Spleen (tissue), 11 donors: ENCODE results near the gene MEX3D. TPM values are rescaled to one million over a fixed set of nuclear protein-coding genes. Genes with fewer than 3 reads are reported as not detected.
"Not testable (repeated sequence)": the region's sequence is repeated elsewhere in the genome, so short reads cannot be mapped to it uniquely, and the experiment has no call there.

Experiments used
- DNase-seq: peaks from one replicate; pipeline ENCODE4 v3.0.0-alpha.2; 2020
- H3K27ac ChIP-seq, 8 donors: fragments of 200-600 bp; sonication (generic) in 7 of 8; 1 replicate in 4 of 8; 2 replicates in 4 of 8; pipeline versions ENCODE4 v1.5.0 to v1.8.0; 2016 to 2021; ENCODE audit warnings: inconsistent platforms in 4 of 8, mild to moderate bottlenecking in 4 of 8, moderate library complexity in 1 of 8
- H3K27me3 ChIP-seq, 7 donors: fragments of 200-600 bp; sonication (generic) in 6 of 7; replicated peaks in 1 of 7; 1 replicate in 4 of 7; 2 replicates in 3 of 7; pipeline versions ENCODE4 v1.5.0 to v1.8.0; 2016 to 2021; ENCODE audit warnings: inconsistent platforms in 3 of 7, mild to moderate bottlenecking in 1 of 7
- H3K36me3 ChIP-seq, 6 donors: fragments of 200-600 bp; sonication (generic) in 5 of 6; 1 replicate in 4 of 6; 2 replicates in 2 of 6; pipeline versions ENCODE4 v1.5.0 to v1.8.0; 2016 to 2021; ENCODE audit warnings: inconsistent platforms in 2 of 6
- H3K4me1 ChIP-seq, 6 donors: fragments of 200-600 bp; sonication (generic) in 5 of 6; 1 replicate in 3 of 6; 2 replicates in 3 of 6; pipeline versions ENCODE4 v1.5.0 to v1.8.0; 2016 to 2021; ENCODE audit warnings: inconsistent platforms in 3 of 6
- H3K4me3 ChIP-seq, 8 donors: fragments of 200-600 bp; sonication (generic) in 7 of 8; 1 replicate in 4 of 8; 2 replicates in 4 of 8; pipeline versions ENCODE4 v1.5.0 to v1.8.0; 2016 to 2021; ENCODE audit warnings: inconsistent platforms in 4 of 8, mild to moderate bottlenecking in 4 of 8, moderate library complexity in 2 of 8
- H3K9me3 ChIP-seq, 8 donors: fragments of 200-600 bp; sonication (generic) in 7 of 8; 1 replicate in 4 of 8; 2 replicates in 4 of 8; pipeline versions ENCODE4 v1.5.0 to v1.8.0; 2016 to 2021; ENCODE audit warnings: inconsistent platforms in 4 of 8
- CTCF ChIP-seq, 11 experiments: fragments of 200-600 bp in 7 of 11; fragments of 450-650 bp in 4 of 11; sonication (generic) in 4 of 11; IDR thresholded peaks in 8 of 11; conservative IDR thresholded peaks in 3 of 11; 1 replicate in 7 of 11; 2 replicates in 4 of 11; pipeline versions ENCODE4 v1.4.0 to v1.8.0; 2016 to 2021; ENCODE audit warnings: antibody characterized with exemption in 11 of 11, inconsistent platforms in 4 of 11, mild to moderate bottlenecking in 1 of 11
- POLR2A ChIP-seq, 3 donors: fragments of 450-650 bp; IDR thresholded peaks; one replicate each; pipeline ENCODE4 v1.5.1; 2017; ENCODE audit warnings: antibody characterized with exemption in 3 of 3, mild to moderate bottlenecking in 1 of 3
- POLR2AphosphoS5 ChIP-seq, 3 donors: sonication (generic); formaldehyde crosslinking; IDR thresholded peaks; one replicate each; pipeline ENCODE4 v1.5.1; 2017; ENCODE audit warnings: antibody characterized with exemption in 3 of 3
- WGBS, 5 donors: extraction: QIAGEN DNeasy Blood & Tissue Kit in 3 of 5; methylation state at CpG; one replicate each; pipeline versions ENCODE4 v1.1.5 to v1.1.7; 2013 to 2018; 5-methylcytosine and 5-hydroxymethylcytosine counted together
- intact Hi-C: fragments of 100-400 bp; cut with DNase I; formaldehyde crosslinking; loops from one replicate; pipeline ENCODE4 v1.15.0; 2023; ENCODE audit warnings: low total_unique reads
- polyA plus RNA-seq, 3 donors: library from polyadenylated mRNA; stranded (reverse); fragments of 200-250 nt; gene quantifications; one replicate each; pipeline ENCODE4 v1.2.1, GENCODE V29; 2013
- total RNA-seq, 7 donors: library from RNA; depleted of rRNA in 3 of 7; stranded (reverse); fragments of >200 nt in 3 of 7; fragmentation: NEBNext Ultra II Directional in 4 of 7; extraction: Animal tissue kit (Norgen Biotek cat#: 25700) in 4 of 7; gene quantifications; one replicate each; pipeline versions ENCODE4 v1.1.0 to v1.2.1, GENCODE V29; 2016 to 2021
- donor health status: healthy with polysubstance abuse.
- donor health status: DM: no; HTN: no; CAD: no; lungs with moderate emphysema.
- donor health status: DM: no; HTN: no; CAD: no.
- donor health status: Bipolar disorder and iron deficiency.
- donor health status: healthy.
- donor health status: DM: no; HTN: no; CAD: no.
- donor health status: DM: yes; HTN: yes; CAD: no.

MEX3D gene
- total and polyA plus RNA-seq, 10 donors: 0.87 to 11.7 (median 6.0) TPM

- Histone ChIP-seq H3K27ac (no peak overlapping the region), H3K4me1 (no peaks in the 10 kb centered on the region), H3K27me3 (peaks cover 0 to 91% (median 15%) of the 10 kb centered on the region in 7 donors), H3K4me3 (no peak overlapping the region), H3K36me3 (no peaks in the 10 kb centered on the region), H3K9me3 (peaks cover 0 to 4% (median 0%) of the 10 kb centered on the region in 8 donors)
- no peak for DNase-seq
- WGBS, 5 donors: 72 to 80% (median 78%) methylated on average over 8 to 23 of the region's 23 CpGs
- TF ChIP-seq POLR2A (IDR thresholded peaks at IDR 0.05) (no peak), POLR2AphosphoS5 (IDR thresholded peaks at IDR 0.05) (no peak), CTCF (IDR thresholded peaks at IDR 0.05 in 8 of 11, conservative IDR thresholded peaks at IDR 0.05 in 3 of 11) (no peak)
- intact Hi-C loops: no loop called here
These were observed 34.5 kb downstream of the MEX3D start for GRCh38 chr19:1533510-1534150.

GRCh38 chr19:1532003-1532402 is 36.1 kb downstream of the MEX3D start:
- 82 to 88% (median 86%) methylated on average over 9 of the region's 9 CpGs for WGBS, 5 donors
- peaks cover 0 to 90% (median 16%) of the 10 kb centered on the region in 7 donors for H3K27me3 ChIP-seq
- peaks cover 0 to 4% (median 0%) of the 10 kb centered on the region in 8 donors for H3K9me3 ChIP-seq
- no peak overlapping the region for H3K4me3 ChIP-seq
- H3K4me1 ChIP-seq: no peaks in the 10 kb centered on the region
- no peaks in the 10 kb centered on the region for H3K36me3 ChIP-seq
- no peak for DNase-seq
- no peak overlapping the region for H3K27ac ChIP-seq
- intact Hi-C loops: no loop called here
- TF ChIP-seq CTCF (IDR thresholded peaks at IDR 0.05 in 8 of 11, conservative IDR thresholded peaks at IDR 0.05 in 3 of 11): no peak
- no peak for TF ChIP-seq POLR2A (IDR thresholded peaks at IDR 0.05)
- no peak for TF ChIP-seq POLR2AphosphoS5 (IDR thresholded peaks at IDR 0.05)

GRCh38 chr19:1531587-1531986 is 36.5 kb downstream of the MEX3D start:
- H3K36me3 ChIP-seq: no peaks in the 10 kb centered on the region
- TF ChIP-seq POLR2A (IDR thresholded peaks at IDR 0.05) (no peak), CTCF (IDR thresholded peaks at IDR 0.05 in 8 of 11, conservative IDR thresholded peaks at IDR 0.05 in 3 of 11) (no peak), POLR2AphosphoS5 (IDR thresholded peaks at IDR 0.05) (no peak)
- no peak overlapping the region for H3K4me3 ChIP-seq
- peaks cover 0 to 91% (median 17%) of the 10 kb centered on the region in 7 donors for H3K27me3 ChIP-seq
- intact Hi-C loops: no loop called here
- DNase-seq: no peak
- WGBS, 5 donors: 75 to 88% (median 86%) methylated on average over 11 of the region's 11 CpGs
- H3K4me1 ChIP-seq: no peaks in the 10 kb centered on the region
- peaks cover 0 to 4% (median 0%) of the 10 kb centered on the region in 8 donors for H3K9me3 ChIP-seq
- H3K27ac ChIP-seq: no peak overlapping the region

GRCh38 chr19:1530856-1531255 is 37.3 kb downstream of the MEX3D start:
- DNase-seq, H3K9me3 ChIP-seq, H3K4me1 ChIP-seq, H3K27ac ChIP-seq, H3K36me3 ChIP-seq, H3K4me3 ChIP-seq, intact Hi-C loops: not testable (repeated sequence)
- 86 to 96% (median 90%) methylated on average over 11 of the region's 11 CpGs for WGBS, 5 donors
- peaks cover 0 to 95% (median 25%) of the 10 kb centered on the region in 7 donors for H3K27me3 ChIP-seq
